B cell (primary cell): Measurements from ENCODE around the gene ZNF638. TPM values are rescaled to one million over a fixed set of nuclear protein-coding genes. Genes with fewer than 3 reads are reported as not detected.

Source experiments
- ATAC-seq: fragments of 200-7000 bp; cut with Tn5 transposase; one replicate; pipeline ENCODE4 v1.10.0; 2021; ENCODE audit warnings: low read depth, mild to moderate bottlenecking, moderate number of reproducible peaks, moderate library complexity
- CTCF ChIA-PET: fragments of 350-600 bp; sonication (Branson Sonifier 250); formaldehyde crosslinking; loops from one replicate; lab custom pipeline; 2021; ENCODE audit warnings: antibody characterized with exemption, inconsistent platforms; lab: Charles Lee
- POLR2A ChIA-PET: fragments of 350-600 bp; sonication (Branson Sonifier 250); formaldehyde crosslinking; loops from one replicate; lab custom pipeline; 2021; ENCODE audit warnings: antibody characterized with exemption; lab: Charles Lee
- DNase-seq: peaks from one replicate; pipeline ENCODE4 v3.0.0; 2013
- H2AFZ ChIP-seq: 2 replicates; pipeline ENCODE4 v1.6.1; 2012; ENCODE audit warnings: mild to moderate bottlenecking, low read depth, low read length; ENCODE audit not compliant: insufficient read depth, poor library complexity, severe bottlenecking
- H3K27ac ChIP-seq, 2 donors: 1 replicate in 1 of 2; 2 replicates in 1 of 2; pipeline ENCODE4 v1.5.1; 2012 to 2013; ENCODE audit warnings: low read length in 2 of 2, mild to moderate bottlenecking in 2 of 2, moderate library complexity in 1 of 2
- H3K27me3 ChIP-seq, 4 experiments: fragments of 200-600 bp in 1 of 4; sonication (generic) in 1 of 4; replicated peaks in 1 of 4; 1 replicate in 2 of 4; 2 replicates in 2 of 4; pipeline versions ENCODE4 v1.6.1 to v1.7.0; 2013 to 2016; ENCODE audit warnings: low read length in 3 of 4, mild to moderate bottlenecking in 2 of 4, mixed read lengths in 1 of 4, moderate library complexity in 1 of 4; ENCODE audit not compliant: insufficient read depth in 4 of 4, control insufficient read depth in 3 of 4; ENCODE audit errors: control extremely low read depth in 1 of 4
- H3K36me3 ChIP-seq, 2 experiments: replicated peaks in 1 of 2; 1 replicate in 1 of 2; 2 replicates in 1 of 2; pipeline versions ENCODE4 v1.6.1 to v1.7.1; 2013; ENCODE audit warnings: low read length in 1 of 2; ENCODE audit not compliant: insufficient read depth in 2 of 2, control insufficient read depth in 1 of 2; ENCODE audit errors: control extremely low read depth in 1 of 2, extremely low read depth in 1 of 2
- H3K4me1 ChIP-seq, 2 donors: fragments of 200-600 bp in 1 of 2; sonication (generic) in 1 of 2; 1 replicate in 1 of 2; 2 replicates in 1 of 2; pipeline versions ENCODE4 v1.5.1 to v1.6.1; 2013 to 2017; ENCODE audit warnings: low read length in 2 of 2; ENCODE audit not compliant: control insufficient read depth in 2 of 2, insufficient read depth in 2 of 2
- H3K4me2 ChIP-seq: replicated peaks from 2 replicates; pipeline ENCODE3; 2012; ENCODE audit warnings: mild to moderate bottlenecking, low read depth, low read length; ENCODE audit not compliant: poor library complexity, severe bottlenecking
- H3K4me3 ChIP-seq, 5 experiments: fragments of 200-600 bp in 1 of 5; sonication (generic) in 1 of 5; 1 replicate in 3 of 5; 2 replicates in 2 of 5; pipeline versions ENCODE4 v1.5.1 to v1.7.0; 2011 to 2016; ENCODE audit warnings: low read length in 4 of 5, mild to moderate bottlenecking in 4 of 5, low read depth in 2 of 5, control low read depth in 1 of 5, moderate library complexity in 1 of 5; ENCODE audit not compliant: insufficient read depth in 1 of 5; ENCODE audit errors: control extremely low read depth in 1 of 5, extremely low read depth in 1 of 5
- H3K79me2 ChIP-seq: fragments of 200-600 bp; sonication (generic); one replicate; pipeline ENCODE4 v1.6.0; 2016; ENCODE audit warnings: low read length; ENCODE audit not compliant: control insufficient read depth, insufficient read depth
- H3K9ac ChIP-seq: fragments of 200-600 bp; sonication (generic); 2 replicates; pipeline ENCODE4 v1.6.1; 2017; ENCODE audit warnings: mild to moderate bottlenecking, low read length, moderate library complexity
- H3K9me3 ChIP-seq, 3 donors: one replicate each; pipeline versions ENCODE4 v1.6.1 to v1.7.1; 2013; ENCODE audit warnings: low read length in 2 of 3; ENCODE audit not compliant: control insufficient read depth in 2 of 3, insufficient read depth in 1 of 3; ENCODE audit errors: control extremely low read depth in 1 of 3
- H4K20me1 ChIP-seq: 2 replicates; pipeline ENCODE4 v1.6.0; 2012; ENCODE audit warnings: mild to moderate bottlenecking, low read length; ENCODE audit not compliant: insufficient read depth, control insufficient read depth, poor library complexity, severe bottlenecking
- H3K27ac Mint-ChIP-seq: one replicate; pipeline ENCODE4 v1.8.0; 2021; ENCODE audit warnings: mixed read lengths
- H3K27me3 Mint-ChIP-seq: one replicate; pipeline ENCODE4 v1.8.0; 2021; ENCODE audit warnings: mixed read lengths
- H3K4me1 Mint-ChIP-seq: one replicate; pipeline ENCODE4 v1.8.0; 2021; ENCODE audit warnings: mixed read lengths
- H3K4me3 Mint-ChIP-seq: one replicate; pipeline ENCODE4 v1.8.0; 2021; ENCODE audit warnings: mixed read lengths
- H3K9me3 Mint-ChIP-seq: one replicate; pipeline ENCODE4 v1.8.0; 2022; ENCODE audit warnings: mixed read lengths; ENCODE audit not compliant: insufficient read depth
- EZH2 ChIP-seq: IDR thresholded peaks from 2 replicates; pipeline ENCODE4 v1.6.1; 2012; ENCODE audit warnings: borderline replicate concordance, low read depth, mild to moderate bottlenecking, moderate library complexity, low read length; ENCODE audit not compliant: insufficient read depth, poor library complexity, severe bottlenecking
- WGBS: methylation state at CpG from one replicate; pipeline ENCODE4 v1.1.5; 2013; ENCODE audit warnings: missing lambda C conversion rate; ENCODE audit not compliant: insufficient coverage; 5-methylcytosine and 5-hydroxymethylcytosine counted together
- intact Hi-C: fragments of 100-400 bp; cut with micrococcal nuclease; formaldehyde crosslinking; loops from one replicate; pipeline ENCODE4 v1.10.0; 2022
- polyA plus RNA-seq: library from polyadenylated mRNA; depleted of rRNA; stranded (reverse); fragments of >200 nt; gene quantifications from 2 replicates; pipeline ENCODE4 v1.2.3, GENCODE V29; 2012
- total RNA-seq, 2 donors: library from RNA; stranded (reverse); fragments of 120-200 nt in 1 of 2; gene quantifications; 1 replicate in 1 of 2; 2 replicates in 1 of 2; pipeline versions ENCODE4 v1.2.3 to v1.2.4, GENCODE V29; 2013 to 2022
- TF ChIP-seq, protein P1 (sequence below): fragments of 200-600 bp; IDR thresholded peaks from one replicate; pipeline ENCODE4 v1.8.0; 2022; ENCODE audit warnings: antibody characterized with exemption, mild to moderate bottlenecking

ZNF638 gene
- total and polyA plus RNA-seq, 2 donors (not counting 1 experiment from before 2014, with no cell fraction given): 60.1 to 221 TPM

DNA sequence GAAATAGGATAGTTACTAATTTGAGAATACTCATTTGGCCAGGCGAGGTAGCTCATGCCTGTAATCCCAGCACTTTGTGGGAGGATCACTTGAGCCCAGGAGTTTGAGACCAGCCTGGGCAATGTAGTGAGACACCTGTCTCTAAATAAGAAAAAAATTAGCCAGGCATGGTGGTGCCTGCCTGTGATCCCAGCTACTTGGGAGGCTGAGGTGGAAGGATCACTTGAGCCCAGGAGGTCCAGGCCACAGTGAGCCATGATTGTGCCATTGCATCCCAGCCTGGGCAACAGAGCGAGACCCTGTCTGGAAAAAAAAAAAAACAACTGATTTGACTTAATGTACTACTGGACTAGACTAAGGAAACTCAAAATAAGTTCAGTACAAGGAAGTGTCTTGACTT lies 32.7 kb upstream of the ZNF638 start:
- no peak for TF ChIP-seq EZH2
- TF ChIP-seq, protein P1, sequence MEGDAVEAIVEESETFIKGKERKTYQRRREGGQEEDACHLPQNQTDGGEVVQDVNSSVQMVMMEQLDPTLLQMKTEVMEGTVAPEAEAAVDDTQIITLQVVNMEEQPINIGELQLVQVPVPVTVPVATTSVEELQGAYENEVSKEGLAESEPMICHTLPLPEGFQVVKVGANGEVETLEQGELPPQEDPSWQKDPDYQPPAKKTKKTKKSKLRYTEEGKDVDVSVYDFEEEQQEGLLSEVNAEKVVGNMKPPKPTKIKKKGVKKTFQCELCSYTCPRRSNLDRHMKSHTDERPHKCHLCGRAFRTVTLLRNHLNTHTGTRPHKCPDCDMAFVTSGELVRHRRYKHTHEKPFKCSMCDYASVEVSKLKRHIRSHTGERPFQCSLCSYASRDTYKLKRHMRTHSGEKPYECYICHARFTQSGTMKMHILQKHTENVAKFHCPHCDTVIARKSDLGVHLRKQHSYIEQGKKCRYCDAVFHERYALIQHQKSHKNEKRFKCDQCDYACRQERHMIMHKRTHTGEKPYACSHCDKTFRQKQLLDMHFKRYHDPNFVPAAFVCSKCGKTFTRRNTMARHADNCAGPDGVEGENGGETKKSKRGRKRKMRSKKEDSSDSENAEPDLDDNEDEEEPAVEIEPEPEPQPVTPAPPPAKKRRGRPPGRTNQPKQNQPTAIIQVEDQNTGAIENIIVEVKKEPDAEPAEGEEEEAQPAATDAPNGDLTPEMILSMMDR: no peak
- Mint-ChIP-seq H3K27ac (no peak overlapping the region), H3K9me3 (no peaks in the 10 kb centered on the region), H3K4me3 (no peak overlapping the region), H3K4me1 (no peaks in the 10 kb centered on the region), H3K27me3 (no peaks in the 10 kb centered on the region)
- no peak overlapping the region for H3K9ac ChIP-seq
- no peaks in the 10 kb centered on the region for H3K27me3 ChIP-seq
- intact Hi-C loops: no loop called here
- no peaks in the 10 kb centered on the region for H3K79me2 ChIP-seq
- no peaks in the 10 kb centered on the region for H3K36me3 ChIP-seq
- no peak for DNase-seq
- no peak for ATAC-seq
- 90% methylated on average over 2 of the region's 2 CpGs for WGBS
- H3K27ac ChIP-seq: no peak overlapping the region
- no peak overlapping the region for H3K4me2 ChIP-seq
- H2AFZ ChIP-seq: no peak overlapping the region
- ChIA-PET CTCF (interaction anchor here (0.7 to 5.7 kb wide), 29 partner anchors 9 to 1509 kb away, joined by 3 to 350 read pairs (median 5); partner anchors contain the start of genes PAIP2B and ZNF638), POLR2A (no interaction called here)
- no peak overlapping the region for H3K4me3 ChIP-seq
- H3K9me3 ChIP-seq: no peaks in the 10 kb centered on the region
- H4K20me1 ChIP-seq: no peaks in the 10 kb centered on the region
- H3K4me1 ChIP-seq: no peaks in the 10 kb centered on the region

DNA sequence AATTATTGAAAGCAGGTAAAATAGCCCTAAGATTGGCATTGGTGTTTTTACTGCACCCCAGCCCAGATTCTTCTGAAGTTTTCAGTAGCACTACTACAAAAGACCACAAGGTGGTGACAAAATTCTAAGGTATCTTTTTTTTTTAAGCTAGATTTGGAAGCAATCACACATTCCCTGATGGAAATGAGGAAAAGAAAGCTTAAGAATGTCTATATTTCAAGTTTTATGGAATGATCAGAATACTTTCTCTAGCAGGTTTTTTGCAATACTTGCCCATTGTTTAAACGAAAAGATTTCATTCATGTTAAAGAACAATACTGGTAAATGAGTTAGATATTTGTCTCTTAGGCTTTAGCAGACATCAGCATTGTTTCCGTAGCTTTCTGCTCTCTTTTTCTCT lies 32.1 kb upstream of the ZNF638 start:
- POLR2A ChIA-PET: no interaction called here
- no peaks in the 10 kb centered on the region for H3K4me1 ChIP-seq
- H3K4me2 ChIP-seq: no peak overlapping the region
- Mint-ChIP-seq H3K27ac (no peak overlapping the region), H3K27me3 (no peaks in the 10 kb centered on the region), H3K4me1 (no peaks in the 10 kb centered on the region), H3K9me3 (no peaks in the 10 kb centered on the region), H3K4me3 (no peak overlapping the region)
- no peaks in the 10 kb centered on the region for H3K9me3 ChIP-seq
- TF ChIP-seq, protein P1: peak; percentile 94
- TF ChIP-seq EZH2: no peak
- no peak overlapping the region for H3K27ac ChIP-seq
- H2AFZ ChIP-seq: no peak overlapping the region
- ATAC-seq (no peak), DNase-seq (peak; percentile 57)
- no peaks in the 10 kb centered on the region for H4K20me1 ChIP-seq
- CTCF ChIA-PET: interaction anchor here (0.6 to 5.7 kb wide), 43 partner anchors 9 to 1510 kb away, joined by 3 to 350 read pairs (median 4); partner anchors contain the start of genes PAIP2B and ZNF638
- no peaks in the 10 kb centered on the region for H3K79me2 ChIP-seq
- no peaks in the 10 kb centered on the region for H3K36me3 ChIP-seq
- H3K4me3 ChIP-seq: no peak overlapping the region
- intact Hi-C loops: no loop called here
- no peaks in the 10 kb centered on the region for H3K27me3 ChIP-seq
- no peak overlapping the region for H3K9ac ChIP-seq
- WGBS: no CpG with 5 or more reads among the region's 2 CpGs
